Renal cortex interstitium (tissue), 11 donors: ENCODE data around the gene FCAMR. TPM values are rescaled to one million over a fixed set of nuclear protein-coding genes. Genes with fewer than 3 reads are reported as not detected.

Experiments used
- DNase-seq, 11 donors: peaks; one replicate each; pipeline ENCODE4 v3.0.0-alpha.2; 2013; ENCODE audit warnings: low read depth in 9 of 11, low spot score in 4 of 11; ENCODE audit errors: extremely low read depth in 1 of 11
- polyA plus RNA-seq, 3 donors: library from polyadenylated mRNA; unstranded; fragments of 120-200 nt; gene quantifications; one replicate each; pipeline ENCODE4 v1.2.1, GENCODE V29; 2013; ENCODE audit not compliant: insufficient read length in 3 of 3

The FCAMR gene
- polyA plus RNA-seq, 3 donors: 8.1 to 10.5 (median 9.6) TPM

GRCh38 chr1:206918076-206918475 is 52.2 kb downstream of the FCAMR start:
- no peak for DNase-seq

GRCh38 chr1:206916000-206916709 is 54.1 kb downstream of the FCAMR start:
- no peak for DNase-seq

- DNase-seq: no peak
These were observed 55.1 kb downstream of the FCAMR start for GRCh38 chr1:206915030-206915735.

GRCh38 chr1:206913766-206914537 is 56.3 kb downstream of the FCAMR start:
- no peak for DNase-seq

DNA sequence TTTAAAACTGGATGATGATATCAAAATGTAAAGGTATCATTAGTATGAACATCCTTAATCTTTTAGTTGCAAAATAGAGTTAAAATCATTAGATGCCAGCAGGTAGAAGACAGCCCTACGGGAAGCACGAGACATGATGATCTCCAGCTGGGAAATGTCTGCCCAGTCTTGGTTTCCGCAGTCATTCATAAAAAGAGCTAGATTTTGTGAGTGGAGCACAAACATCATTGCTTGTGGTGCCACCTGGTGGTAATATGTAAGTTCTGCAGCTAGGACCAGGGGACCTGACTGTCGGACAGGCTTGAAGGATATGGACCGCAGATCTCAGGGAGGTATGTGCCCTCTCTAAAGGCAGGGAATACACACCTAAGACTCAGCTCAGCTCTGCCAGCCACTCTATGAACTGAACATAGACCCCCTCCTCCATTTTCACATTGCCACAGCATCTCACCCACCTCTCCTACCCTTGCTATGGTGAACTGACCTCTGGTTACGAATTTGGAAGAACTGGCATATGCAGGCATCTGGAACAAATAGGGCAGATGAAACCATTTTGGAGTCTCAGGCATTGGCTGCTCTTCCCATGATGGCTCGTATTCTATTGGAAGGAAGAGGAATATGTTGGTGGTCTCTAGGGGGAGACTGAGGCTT is 57.7 kb downstream of the FCAMR start:
- DNase-seq: peak; percentile 51 to 86 (median 70)

GRCh38 chr1:206911064-206911663 is 59.1 kb downstream of the FCAMR start:
- peak in 1 of 11 donors; percentile 40 for DNase-seq

DNA sequence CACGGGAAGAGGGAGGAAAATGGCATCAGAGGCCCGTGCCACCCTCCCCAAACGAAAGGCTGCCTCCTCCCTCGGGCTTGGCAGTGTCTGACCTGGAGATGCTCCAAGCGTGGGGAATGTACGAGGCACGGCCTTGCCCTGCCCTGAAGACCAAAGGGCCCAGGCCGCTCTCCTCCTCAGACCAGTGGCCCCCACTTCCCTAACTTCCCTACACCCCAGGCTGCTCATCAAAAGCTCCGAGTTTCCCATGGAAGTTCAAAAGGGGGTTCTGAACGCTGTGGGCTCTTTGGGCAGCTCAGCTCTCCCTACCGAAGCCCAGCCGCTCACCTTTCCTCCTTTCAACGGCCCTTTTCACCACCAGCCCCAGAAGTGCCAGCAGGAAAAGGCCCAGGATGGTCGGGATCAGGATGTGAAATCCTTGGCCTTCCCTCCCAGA is 60.4 kb downstream of the FCAMR start:
- DNase-seq: no peak

DNA sequence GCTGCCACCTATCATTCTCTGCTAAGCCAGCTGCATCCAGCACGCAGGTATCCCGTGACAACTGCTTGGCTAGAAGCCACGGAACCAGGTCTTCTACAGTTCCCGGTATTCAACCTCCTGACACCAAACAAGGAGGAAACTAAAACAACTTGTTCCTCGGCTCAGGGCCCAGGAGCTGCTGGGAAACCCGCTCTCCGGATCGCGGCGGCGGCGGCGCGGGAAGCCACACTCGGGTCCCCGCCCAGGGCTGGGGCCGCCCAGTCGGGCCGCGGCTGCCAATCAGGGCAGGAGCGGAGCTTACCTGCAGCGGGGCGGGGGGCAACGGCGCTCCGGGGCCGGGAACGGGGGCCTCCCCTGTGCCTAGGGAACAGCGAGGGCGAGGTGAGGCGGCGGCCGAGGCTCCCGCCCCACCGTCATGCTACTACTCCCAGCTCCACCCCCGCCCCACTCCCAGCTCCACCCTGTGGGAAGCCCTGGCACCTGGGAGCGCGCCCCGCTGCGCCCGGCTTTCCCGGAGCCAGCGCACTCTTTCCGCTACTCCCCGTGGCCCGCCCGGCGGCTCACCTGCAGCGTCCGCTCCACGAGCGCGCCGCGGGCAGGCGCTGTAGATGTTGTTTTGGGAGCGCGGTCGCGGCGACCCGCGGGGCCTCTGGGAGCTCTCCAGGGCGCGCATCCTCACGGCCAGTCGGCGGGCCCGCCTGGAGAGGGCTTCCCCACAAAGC is 60.9 kb downstream of the FCAMR start:
- peak; percentile 50 to 85 (median 70) for DNase-seq

DNA sequence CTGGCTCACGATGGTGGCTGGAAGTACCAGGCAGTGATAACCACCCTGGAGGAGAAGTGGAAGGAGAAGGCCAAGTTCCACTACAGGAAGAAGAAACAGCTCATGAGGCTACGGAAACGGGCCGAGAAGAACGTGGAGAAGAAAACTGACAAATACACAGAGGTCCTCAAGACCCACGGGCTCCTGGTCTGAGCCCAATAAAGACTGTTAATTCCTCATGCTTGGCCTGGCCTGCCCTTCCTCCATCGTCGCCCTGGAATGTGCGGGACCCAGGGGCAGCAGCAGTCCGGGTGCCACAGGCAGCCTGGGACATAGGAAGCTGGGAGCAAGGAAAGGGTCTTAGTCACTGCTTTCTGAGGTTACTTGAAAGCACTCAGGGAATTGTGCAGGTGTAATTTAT is 62.2 kb downstream of the FCAMR start:
- no peak for DNase-seq

Other genes with a start within 250 kb of the FCAMR start
- gene IL19, start 199.7 kb downstream of the FCAMR start, polyA plus RNA-seq: 1 to 10 TPM in 1 of 3 donors, under 1 TPM in 2; 0.65 to 1.5 (median 0.68) TPM
- under 1 TPM; 0.39 to 0.65 (median 0.40) TPM for gene IL10, start 198.0 kb downstream of the FCAMR start, polyA plus RNA-seq
- gene IL20, start 104.8 kb downstream of the FCAMR start, polyA plus RNA-seq: not detected
- under 1 TPM; 0.23 to 0.33 (median 0.23) TPM for gene IL24, start 73.0 kb downstream of the FCAMR start, polyA plus RNA-seq
- 1 to 10 TPM; 1.6 to 1.8 (median 1.7) TPM for gene FCMR, start 48.5 kb downstream of the FCAMR start, polyA plus RNA-seq
- 1 to 10 TPM in 2 of 3 donors, under 1 TPM in 1; 0.85 to 1.9 (median 1.6) TPM for gene PIGR, start 24.0 kb downstream of the FCAMR start, polyA plus RNA-seq
- gene C1orf116, start 62.3 kb upstream of the FCAMR start, polyA plus RNA-seq: 10 to 100 TPM; 19.8 to 31.7 (median 21.0) TPM
- 10 to 100 TPM; 12.7 to 16.4 (median 15.8) TPM for gene YOD1, start 80.7 kb upstream of the FCAMR start, polyA plus RNA-seq
- 10 to 100 TPM; 15.7 to 28.2 (median 19.7) TPM for gene PFKFB2, start 82.8 kb upstream of the FCAMR start, polyA plus RNA-seq
- 1 to 10 TPM in 1 of 3 donors, under 1 TPM in 2; 0.29 to 1.0 (median 0.67) TPM for gene C4BPB, start 118.4 kb upstream of the FCAMR start, polyA plus RNA-seq
- under 1 TPM; 0.42 to 0.59 (median 0.43) TPM for gene C4BPA, start 133.8 kb upstream of the FCAMR start, polyA plus RNA-seq